Putamen (tissue), 1 donor: Measurements from ENCODE around the gene ARHGDIG.
"Not testable (repeated sequence)": the region's sequence is repeated elsewhere in the genome, so short reads cannot be mapped to it uniquely, and the experiment has no call there.

Experiments
- DNase-seq: peaks from one replicate; pipeline ENCODE4 v3.0.0-alpha.2; 2016; ENCODE audit warnings: low spot score

The ARHGDIG gene

GRCh38 chr16:280552-280951 lies at the start of gene ARHGDIG:
TSS of gene ARHGDIG (plus strand) at chr16:280591. CDS start at chr16:280681, 90 bp downstream.
- DNase-seq, result no peak

- no peak for DNase-seq
Measured at GRCh38 chr16:230949-231348, 49.4 kb upstream of the ARHGDIG start.

GRCh38 chr16:234468-235305 lies 45.7 kb upstream of the ARHGDIG start, which contains the start of gene FAM234A:
TSS of gene FAM234A (plus strand) at chr16:234821. CDS start at chr16:254414, 19,593 bp downstream.
- peak; percentile 92 for DNase-seq

GRCh38 chr16:239948-240277 lies 40.5 kb upstream of the ARHGDIG start:
- DNase-seq, result peak; percentile 26

- DNase-seq, result no peak
Measured at GRCh38 chr16:240559-240958, 39.8 kb upstream of the ARHGDIG start.

- no peak for DNase-seq
Measured at GRCh38 chr16:242281-242680, 38.1 kb upstream of the ARHGDIG start.

GRCh38 chr16:243348-243747 lies 37.0 kb upstream of the ARHGDIG start:
- DNase-seq, result no peak

GRCh38 chr16:245105-245504 lies 35.3 kb upstream of the ARHGDIG start:
- no peak for DNase-seq

- DNase-seq, result no peak
Measured at GRCh38 chr16:247027-247426, 33.4 kb upstream of the ARHGDIG start.

- DNase-seq, result no peak
Measured at GRCh38 chr16:249431-249830, 31.0 kb upstream of the ARHGDIG start.

- DNase-seq, result no peak
Measured at GRCh38 chr16:252366-253337, 27.7 kb upstream of the ARHGDIG start.

- DNase-seq, result no peak
Measured at GRCh38 chr16:253833-254232, 26.6 kb upstream of the ARHGDIG start.

- no peak for DNase-seq
Measured at GRCh38 chr16:254461-254860, 25.9 kb upstream of the ARHGDIG start.

- DNase-seq, result no peak
Measured at GRCh38 chr16:255183-255582, 25.2 kb upstream of the ARHGDIG start.

- DNase-seq, result not testable (repeated sequence)
Measured at GRCh38 chr16:258091-258490, 22.3 kb upstream of the ARHGDIG start.

- no peak for DNase-seq
Measured at GRCh38 chr16:259226-259625, 21.2 kb upstream of the ARHGDIG start.

GRCh38 chr16:259814-260253 lies 20.6 kb upstream of the ARHGDIG start:
- no peak for DNase-seq

GRCh38 chr16:260326-260725 lies 20.1 kb upstream of the ARHGDIG start:
- DNase-seq, result no peak

GRCh38 chr16:261031-261691 lies 19.2 kb upstream of the ARHGDIG start:
- DNase-seq, result no peak

GRCh38 chr16:262121-262745 lies 18.2 kb upstream of the ARHGDIG start:
- no peak for DNase-seq

GRCh38 chr16:263182-263774 lies 17.1 kb upstream of the ARHGDIG start:
- no peak for DNase-seq
